HEK293 (cell line): ENCODE results near the gene PPP4C.

Experiments
- CTCF ChIA-PET: fragments of 350-600 bp; formaldehyde crosslinking; extraction: SDS; loops from one replicate; lab custom pipeline; 2021; ENCODE audit warnings: antibody characterized with exemption; lab: Yijun Ruan, JAX
- POLR2A ChIA-PET: fragments of 300-600 bp; formaldehyde crosslinking; extraction: SDS; loops from one replicate; lab custom pipeline; 2020; ENCODE audit warnings: antibody characterized with exemption, inconsistent platforms; lab: Yijun Ruan, JAX
- H3K27ac ChIP-seq: fragments of 200-500 bp; sonication (Bioruptor generic); 2 replicates; pipeline ENCODE4 v1.5.1; 2014; ENCODE audit warnings: low read depth, low read length, control low read depth, inconsistent platforms; ENCODE audit errors: extremely low read depth
- H3K36me3 ChIP-seq, 2 experiments: fragments of 200-500 bp in 1 of 2; sonication (Bioruptor generic) in 1 of 2; 1 replicate in 1 of 2; 2 replicates in 1 of 2; pipeline ENCODE4 v1.5.1; 2014 to 2017; ENCODE audit warnings: inconsistent platforms in 2 of 2, low read length in 2 of 2; ENCODE audit not compliant: control insufficient read depth in 2 of 2, insufficient read depth in 1 of 2
- H3K4me1 ChIP-seq: fragments of 200-500 bp; sonication (Bioruptor generic); 2 replicates; pipeline ENCODE4 v1.5.1; 2014; ENCODE audit warnings: mild to moderate bottlenecking, low read length, inconsistent platforms; ENCODE audit not compliant: control insufficient read depth, insufficient read depth
- H3K4me3 ChIP-seq: 2 replicates; pipeline ENCODE4 v1.5.1; 2011; ENCODE audit warnings: low read depth, mild to moderate bottlenecking, control low read depth, low read length, moderate library complexity
- H3K9me3 ChIP-seq: fragments of 200-500 bp; sonication (Bioruptor generic); 2 replicates; pipeline ENCODE4 v1.5.1; 2014; ENCODE audit warnings: low read depth, low read length, inconsistent platforms; ENCODE audit not compliant: control insufficient read depth, insufficient read depth
- SP7 ChIP-seq: fragments of 450-650 bp; formaldehyde crosslinking; IDR thresholded peaks from 2 replicates; pipeline ENCODE4 v1.5.1; 2016; ENCODE audit warnings: missing biosample characterization, missing genetic modification characterization
- ZFP69B ChIP-seq: fragments of 450-650 bp; formaldehyde crosslinking; IDR thresholded peaks from 2 replicates; pipeline ENCODE4 v1.5.1; 2016; ENCODE audit warnings: missing biosample characterization, missing genetic modification characterization
- ZNF112 ChIP-seq: fragments of 450-650 bp; formaldehyde crosslinking; IDR thresholded peaks from 2 replicates; pipeline ENCODE4 v1.5.0; 2017; ENCODE audit warnings: missing biosample characterization, missing genetic modification characterization
- ZNF121 ChIP-seq: fragments of 450-650 bp; formaldehyde crosslinking; IDR thresholded peaks from 2 replicates; pipeline ENCODE4 v1.5.1; 2016; ENCODE audit warnings: missing biosample characterization, missing genetic modification characterization
- ZNF157 ChIP-seq: fragments of 450-650 bp; formaldehyde crosslinking; IDR thresholded peaks from 2 replicates; pipeline ENCODE4 v1.5.1; 2016; ENCODE audit warnings: missing biosample characterization, missing genetic modification characterization
- ZNF221 ChIP-seq: fragments of 450-650 bp; formaldehyde crosslinking; IDR thresholded peaks from 2 replicates; pipeline ENCODE4 v1.5.1; 2017; ENCODE audit warnings: missing biosample characterization, missing genetic modification characterization, borderline replicate concordance
- ZNF292 ChIP-seq: fragments of 450-650 bp; formaldehyde crosslinking; IDR thresholded peaks from 2 replicates; pipeline ENCODE4 v1.5.1; 2016; ENCODE audit warnings: low read depth, missing biosample characterization, missing genetic modification characterization, borderline replicate concordance
- ZNF302 ChIP-seq: fragments of 450-650 bp; formaldehyde crosslinking; IDR thresholded peaks from 2 replicates; pipeline ENCODE4 v1.5.1; 2016; ENCODE audit warnings: missing biosample characterization, missing genetic modification characterization, low read depth
- ZNF354C ChIP-seq: fragments of 450-650 bp; formaldehyde crosslinking; IDR thresholded peaks from 2 replicates; pipeline ENCODE4 v1.5.1; 2016; ENCODE audit warnings: missing biosample characterization, missing genetic modification characterization, low read depth, borderline replicate concordance
- ZNF37A ChIP-seq: fragments of 450-650 bp; IDR thresholded peaks from 2 replicates; pipeline ENCODE4 v1.5.1; 2018; ENCODE audit warnings: missing biosample characterization, missing genetic modification characterization
- ZNF391 ChIP-seq: fragments of 450-650 bp; formaldehyde crosslinking; IDR thresholded peaks from 2 replicates; pipeline ENCODE4 v1.5.1; 2016; ENCODE audit warnings: low read depth, missing biosample characterization, missing genetic modification characterization, borderline replicate concordance
- ZNF426 ChIP-seq: fragments of 450-650 bp; formaldehyde crosslinking; IDR thresholded peaks from 2 replicates; pipeline ENCODE4 v1.5.1; 2017; ENCODE audit warnings: missing biosample characterization, missing genetic modification characterization, mild to moderate bottlenecking, inconsistent platforms, moderate library complexity
- ZNF561 ChIP-seq: fragments of 450-650 bp; IDR thresholded peaks from 2 replicates; pipeline ENCODE4 v1.5.1; 2018; ENCODE audit warnings: missing biosample characterization, missing genetic modification characterization, borderline replicate concordance
- ZNF571 ChIP-seq: fragments of 450-650 bp; formaldehyde crosslinking; IDR thresholded peaks from 2 replicates; pipeline ENCODE4 v1.5.0; 2017; ENCODE audit warnings: missing biosample characterization, missing genetic modification characterization
- ZNF623 ChIP-seq: fragments of 450-650 bp; formaldehyde crosslinking; IDR thresholded peaks from 2 replicates; pipeline ENCODE4 v1.5.1; 2016; ENCODE audit warnings: missing biosample characterization, missing genetic modification characterization
- ZNF626 ChIP-seq: fragments of 450-650 bp; sonication (Bioruptor Pico); formaldehyde crosslinking; IDR thresholded peaks from 2 replicates; pipeline ENCODE4 v1.5.1; 2018; ENCODE audit warnings: missing biosample characterization, missing genetic modification characterization, inconsistent platforms
- TF ChIP-seq, protein P1 (sequence below): fragments of 450-650 bp; formaldehyde crosslinking; IDR thresholded peaks from 2 replicates; pipeline ENCODE4 v1.5.1; 2016; ENCODE audit warnings: missing biosample characterization, missing genetic modification characterization
- TF ChIP-seq, protein P2 (sequence below): fragments of 450-650 bp; formaldehyde crosslinking; conservative IDR thresholded peaks from 2 replicates; pipeline ENCODE4 v1.5.1; 2016; ENCODE audit warnings: low read depth, missing biosample characterization, missing genetic modification characterization
- TF ChIP-seq, protein P3 (sequence below): fragments of 450-650 bp; formaldehyde crosslinking; IDR thresholded peaks from 2 replicates; pipeline ENCODE4 v1.5.1; 2016; ENCODE audit warnings: missing biosample characterization, missing genetic modification characterization
- TF ChIP-seq, protein P4 (sequence below): fragments of 450-650 bp; formaldehyde crosslinking; IDR thresholded peaks from 2 replicates; pipeline ENCODE4 v1.5.1; 2016; ENCODE audit warnings: missing biosample characterization, missing genetic modification characterization
- TF ChIP-seq, protein P5 (sequence below): fragments of 450-650 bp; formaldehyde crosslinking; IDR thresholded peaks from 2 replicates; pipeline ENCODE4 v1.5.1; 2017; ENCODE audit warnings: missing biosample characterization, mild to moderate bottlenecking, missing genetic modification characterization, moderate library complexity

The PPP4C gene

DNA sequence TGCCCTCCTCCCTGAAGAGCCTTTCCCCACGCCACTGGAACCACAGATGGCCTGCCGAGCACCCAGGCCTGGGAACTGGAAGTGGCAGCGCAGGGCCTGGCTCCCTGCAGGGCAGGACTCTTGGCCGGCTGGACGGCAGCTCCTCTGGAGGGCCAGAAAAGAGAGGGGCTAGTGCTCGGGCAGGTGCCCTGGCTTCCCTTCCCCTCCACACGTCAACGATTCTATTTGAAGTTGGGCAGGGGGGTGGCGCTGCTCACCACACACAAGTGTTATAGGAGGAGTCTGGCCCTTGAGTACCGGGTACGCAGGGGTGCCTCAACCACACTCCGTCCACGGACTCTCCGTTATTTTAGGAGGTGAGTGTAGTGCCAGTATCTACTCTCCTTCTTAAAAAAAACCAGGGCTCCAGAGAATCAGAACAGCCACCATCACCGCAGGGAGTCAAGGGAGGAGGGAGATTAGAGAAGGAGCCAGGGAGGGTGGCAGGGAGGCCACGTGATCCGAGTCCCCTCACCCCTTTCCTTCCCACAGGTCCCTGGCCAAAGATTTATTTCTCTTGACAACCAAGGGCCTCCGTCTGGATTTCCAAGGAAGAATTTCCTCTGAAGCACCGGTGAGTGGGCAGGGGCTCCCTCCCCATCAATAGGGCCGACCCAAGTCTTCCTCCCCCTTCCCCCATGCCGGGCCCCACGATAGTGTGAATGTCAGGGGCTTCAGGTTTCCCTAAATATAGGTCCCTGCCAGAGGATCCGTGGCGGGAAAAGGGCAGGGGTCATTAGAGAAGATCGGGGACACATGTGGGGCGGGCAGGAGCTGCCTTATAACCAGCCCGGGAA, 11.7 kb upstream of the PPP4C start (continued):
- TF ChIP-seq, protein P1, sequence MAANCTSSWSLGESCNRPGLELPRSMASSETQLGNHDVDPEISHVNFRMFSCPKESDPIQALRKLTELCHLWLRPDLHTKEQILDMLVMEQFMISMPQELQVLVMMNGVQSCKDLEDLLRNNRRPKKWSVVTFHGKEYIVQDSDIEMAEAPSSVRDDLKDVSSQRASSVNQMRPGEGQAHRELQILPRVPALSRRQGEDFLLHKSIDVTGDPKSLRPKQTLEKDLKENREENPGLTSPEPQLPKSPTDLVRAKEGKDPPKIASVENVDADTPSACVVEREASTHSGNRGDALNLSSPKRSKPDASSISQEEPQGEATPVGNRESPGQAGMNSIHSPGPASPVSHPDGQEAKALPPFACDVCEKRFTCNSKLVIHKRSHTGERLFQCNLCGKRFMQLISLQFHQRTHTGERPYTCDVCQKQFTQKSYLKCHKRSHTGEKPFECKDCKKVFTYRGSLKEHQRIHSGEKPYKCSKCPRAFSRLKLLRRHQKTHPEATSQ (tag by site-specific recombination) = no peak

DNA sequence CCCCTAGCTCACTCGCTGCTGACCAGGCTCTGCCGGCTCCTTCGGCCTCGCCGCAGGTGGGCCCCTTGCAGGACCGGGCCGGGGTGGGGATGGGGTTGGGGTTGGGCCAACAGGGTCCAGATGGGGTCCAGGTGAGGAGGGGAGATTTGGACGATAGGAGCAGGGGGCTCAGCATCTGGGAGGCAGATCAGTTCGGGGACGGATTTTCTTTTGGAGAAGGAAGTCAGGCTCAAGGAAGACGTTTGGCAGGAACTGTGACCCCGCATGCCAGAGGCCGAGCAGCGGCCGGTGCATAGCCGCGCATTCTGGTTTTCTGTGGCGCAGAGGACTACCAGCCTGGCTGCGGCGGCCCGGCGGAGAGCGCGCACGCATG, 11.1 kb upstream of the PPP4C start:
- POLR2A ChIA-PET = interaction anchor here (0.7 to 3.6 kb wide), 20 partner anchors 10 to 741 kb away, joined by 3 to 70 read pairs (median 6); partner anchors contain the start of genes CORO1A, FBRS, PPP4C and TBX6
- no peaks in the 10 kb centered on the region for H3K9me3 ChIP-seq
- H3K36me3 ChIP-seq = peaks cover 11 to 45% of the 10 kb centered on the region in 2 experiments; a peak in 2 of 3 replicates
- H3K27ac ChIP-seq = peak overlapping the region; percentile 100
- peaks cover 2% of the 10 kb centered on the region; the same call in 1 of the 2 replicates for H3K4me1 ChIP-seq
- H3K4me3 ChIP-seq = peak overlapping the region; percentile 94
- CTCF ChIA-PET = interaction anchor here (0.7 to 3.6 kb wide), 4 partner anchors 10 to 117 kb away, joined by 3 to 25 read pairs (median 5); no protein-coding TSS in a partner anchor
- TF ChIP-seq ZNF354C (tag by site-specific recombination) (no peak), ZFP69B (peak; percentile 90), ZNF157 (tag by site-specific recombination) (no peak), ZNF37A (no peak), ZNF426 (no peak), ZNF302 (tag by site-specific recombination) (no peak), ZNF292 (tag by site-specific recombination) (no peak), ZNF221 (tag by site-specific recombination) (0 out of 2 replicates have a peak, but pooled peaks have one; percentile 7), ZNF623 (0 out of 2 replicates have a peak, but pooled peaks have one; percentile 10), ZNF121 (no peak), ZNF626 (no peak), ZNF571 (tag by site-specific recombination) (no peak), ZNF112 (tag by site-specific recombination) (no peak), ZNF561 (tag by site-specific recombination) (no peak), ZNF391 (tag by site-specific recombination) (no peak), SP7 (tag by site-specific recombination) (no peak)
- TF ChIP-seq, protein P2, sequence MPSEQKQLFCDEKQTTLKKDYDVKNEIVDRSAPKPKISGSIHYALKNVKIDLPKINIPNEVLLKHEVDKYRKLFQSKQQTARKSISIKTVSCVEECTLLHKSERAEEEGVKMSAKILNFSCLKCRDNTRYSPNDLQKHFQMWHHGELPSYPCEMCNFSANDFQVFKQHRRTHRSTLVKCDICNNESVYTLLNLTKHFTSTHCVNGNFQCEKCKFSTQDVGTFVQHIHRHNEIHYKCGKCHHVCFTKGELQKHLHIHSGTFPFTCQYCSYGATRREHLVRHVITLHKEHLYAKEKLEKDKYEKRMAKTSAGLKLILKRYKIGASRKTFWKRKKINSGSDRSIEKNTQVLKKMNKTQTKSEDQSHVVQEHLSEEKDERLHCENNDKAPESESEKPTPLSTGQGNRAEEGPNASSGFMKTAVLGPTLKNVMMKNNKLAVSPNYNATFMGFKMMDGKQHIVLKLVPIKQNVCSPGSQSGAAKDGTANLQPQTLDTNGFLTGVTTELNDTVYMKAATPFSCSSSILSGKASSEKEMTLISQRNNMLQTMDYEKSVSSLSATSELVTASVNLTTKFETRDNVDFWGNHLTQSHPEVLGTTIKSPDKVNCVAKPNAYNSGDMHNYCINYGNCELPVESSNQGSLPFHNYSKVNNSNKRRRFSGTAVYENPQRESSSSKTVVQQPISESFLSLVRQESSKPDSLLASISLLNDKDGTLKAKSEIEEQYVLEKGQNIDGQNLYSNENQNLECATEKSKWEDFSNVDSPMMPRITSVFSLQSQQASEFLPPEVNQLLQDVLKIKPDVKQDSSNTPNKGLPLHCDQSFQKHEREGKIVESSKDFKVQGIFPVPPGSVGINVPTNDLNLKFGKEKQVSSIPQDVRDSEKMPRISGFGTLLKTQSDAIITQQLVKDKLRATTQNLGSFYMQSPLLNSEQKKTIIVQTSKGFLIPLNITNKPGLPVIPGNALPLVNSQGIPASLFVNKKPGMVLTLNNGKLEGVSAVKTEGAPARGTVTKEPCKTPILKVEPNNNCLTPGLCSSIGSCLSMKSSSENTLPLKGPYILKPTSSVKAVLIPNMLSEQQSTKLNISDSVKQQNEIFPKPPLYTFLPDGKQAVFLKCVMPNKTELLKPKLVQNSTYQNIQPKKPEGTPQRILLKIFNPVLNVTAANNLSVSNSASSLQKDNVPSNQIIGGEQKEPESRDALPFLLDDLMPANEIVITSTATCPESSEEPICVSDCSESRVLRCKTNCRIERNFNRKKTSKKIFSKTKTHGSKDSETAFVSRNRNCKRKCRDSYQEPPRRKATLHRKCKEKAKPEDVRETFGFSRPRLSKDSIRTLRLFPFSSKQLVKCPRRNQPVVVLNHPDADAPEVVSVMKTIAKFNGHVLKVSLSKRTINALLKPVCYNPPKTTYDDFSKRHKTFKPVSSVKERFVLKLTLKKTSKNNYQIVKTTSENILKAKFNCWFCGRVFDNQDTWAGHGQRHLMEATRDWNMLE (tag by site-specific recombination) = no peak
- TF ChIP-seq, protein P3, sequence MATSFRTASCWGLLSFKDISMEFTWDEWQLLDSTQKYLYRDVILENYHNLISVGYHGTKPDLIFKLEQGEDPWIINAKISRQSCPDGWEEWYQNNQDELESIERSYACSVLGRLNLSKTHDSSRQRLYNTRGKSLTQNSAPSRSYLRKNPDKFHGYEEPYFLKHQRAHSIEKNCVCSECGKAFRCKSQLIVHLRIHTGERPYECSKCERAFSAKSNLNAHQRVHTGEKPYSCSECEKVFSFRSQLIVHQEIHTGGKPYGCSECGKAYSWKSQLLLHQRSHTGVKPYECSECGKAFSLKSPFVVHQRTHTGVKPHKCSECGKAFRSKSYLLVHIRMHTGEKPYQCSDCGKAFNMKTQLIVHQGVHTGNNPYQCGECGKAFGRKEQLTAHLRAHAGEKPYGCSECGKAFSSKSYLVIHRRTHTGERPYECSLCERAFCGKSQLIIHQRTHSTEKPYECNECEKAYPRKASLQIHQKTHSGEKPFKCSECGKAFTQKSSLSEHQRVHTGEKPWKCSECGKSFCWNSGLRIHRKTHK = no peak
- TF ChIP-seq, protein P4, sequence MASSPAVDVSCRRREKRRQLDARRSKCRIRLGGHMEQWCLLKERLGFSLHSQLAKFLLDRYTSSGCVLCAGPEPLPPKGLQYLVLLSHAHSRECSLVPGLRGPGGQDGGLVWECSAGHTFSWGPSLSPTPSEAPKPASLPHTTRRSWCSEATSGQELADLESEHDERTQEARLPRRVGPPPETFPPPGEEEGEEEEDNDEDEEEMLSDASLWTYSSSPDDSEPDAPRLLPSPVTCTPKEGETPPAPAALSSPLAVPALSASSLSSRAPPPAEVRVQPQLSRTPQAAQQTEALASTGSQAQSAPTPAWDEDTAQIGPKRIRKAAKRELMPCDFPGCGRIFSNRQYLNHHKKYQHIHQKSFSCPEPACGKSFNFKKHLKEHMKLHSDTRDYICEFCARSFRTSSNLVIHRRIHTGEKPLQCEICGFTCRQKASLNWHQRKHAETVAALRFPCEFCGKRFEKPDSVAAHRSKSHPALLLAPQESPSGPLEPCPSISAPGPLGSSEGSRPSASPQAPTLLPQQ (tag by site-specific recombination) = peak; percentile 86
- TF ChIP-seq, protein P5, sequence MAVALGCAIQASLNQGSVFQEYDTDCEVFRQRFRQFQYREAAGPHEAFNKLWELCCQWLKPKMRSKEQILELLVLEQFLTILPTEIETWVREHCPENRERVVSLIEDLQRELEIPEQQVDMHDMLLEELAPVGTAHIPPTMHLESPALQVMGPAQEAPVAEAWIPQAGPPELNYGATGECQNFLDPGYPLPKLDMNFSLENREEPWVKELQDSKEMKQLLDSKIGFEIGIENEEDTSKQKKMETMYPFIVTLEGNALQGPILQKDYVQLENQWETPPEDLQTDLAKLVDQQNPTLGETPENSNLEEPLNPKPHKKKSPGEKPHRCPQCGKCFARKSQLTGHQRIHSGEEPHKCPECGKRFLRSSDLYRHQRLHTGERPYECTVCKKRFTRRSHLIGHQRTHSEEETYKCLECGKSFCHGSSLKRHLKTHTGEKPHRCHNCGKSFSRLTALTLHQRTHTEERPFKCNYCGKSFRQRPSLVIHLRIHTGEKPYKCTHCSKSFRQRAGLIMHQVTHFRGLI = no peak
